Thoracic aorta (tissue), 2 donors: ENCODE results near the gene SDK2. TPM values are rescaled to one million over a fixed set of nuclear protein-coding genes. Genes with fewer than 3 reads are reported as not detected.

Experiments used
- ATAC-seq: fragments of 150-250 bp; one replicate; pipeline ENCODE4 v1.8.0; 2017; ENCODE audit warnings: low read depth; ENCODE audit not compliant: insufficient number of reproducible peaks, low FRiP score
- DNase-seq: peaks from one replicate; pipeline ENCODE4 v3.0.0-alpha.2; 2020; ENCODE audit warnings: low spot score
- H3K27ac ChIP-seq, 2 donors: fragments of 200-600 bp; sonication (generic); 1 replicate in 1 of 2; 2 replicates in 1 of 2; pipeline ENCODE4 v1.5.1; 2016; ENCODE audit warnings: mild to moderate bottlenecking in 2 of 2, moderate library complexity in 2 of 2
- H3K27me3 ChIP-seq: fragments of 200-600 bp; sonication (generic); replicated peaks from 2 replicates; pipeline ENCODE4 v1.6.0; 2016; ENCODE audit warnings: mild to moderate bottlenecking; ENCODE audit not compliant: insufficient read depth
- H3K36me3 ChIP-seq: fragments of 200-600 bp; sonication (generic); one replicate; pipeline ENCODE4 v1.5.1; 2016
- H3K4me1 ChIP-seq, 2 donors: fragments of 200-600 bp; sonication (generic); 1 replicate in 1 of 2; 2 replicates in 1 of 2; pipeline versions ENCODE4 v1.5.1 to v1.6.0; 2016; ENCODE audit warnings: low read depth in 2 of 2, mild to moderate bottlenecking in 1 of 2; ENCODE audit not compliant: control insufficient read depth in 1 of 2
- H3K4me3 ChIP-seq: fragments of 200-600 bp; sonication (generic); 2 replicates; pipeline ENCODE4 v1.5.1; 2016; ENCODE audit warnings: mild to moderate bottlenecking
- H3K9me3 ChIP-seq: fragments of 200-600 bp; sonication (generic); 2 replicates; pipeline ENCODE4 v1.5.1; 2016
- CTCF ChIP-seq: fragments of 200-600 bp; sonication (generic); IDR thresholded peaks from one replicate; pipeline ENCODE4 v1.5.1; 2019; ENCODE audit warnings: antibody characterized with exemption
- total RNA-seq, 2 donors: library from RNA; depleted of rRNA; stranded (reverse); fragments of >200 nt; gene quantifications; one replicate each; pipeline versions ENCODE4 v1.1.0 to v1.2.3, GENCODE V29; 2016

The SDK2 gene
- total RNA-seq, 2 donors from 2014 or later: 6.0 to 8.9 TPM

GRCh38 chr17:73368085-73368631, 276.1 kb downstream of the SDK2 start:
- H3K4me1 ChIP-seq: no peaks in the 10 kb centered on the region
- ATAC-seq (no peak), DNase-seq (no peak)
- H3K36me3 ChIP-seq: no peaks in the 10 kb centered on the region
- no peak overlapping the region for H3K4me3 ChIP-seq
- no peak for TF ChIP-seq CTCF
- no peaks in the 10 kb centered on the region for H3K9me3 ChIP-seq
- H3K27me3 ChIP-seq: no peaks in the 10 kb centered on the region
- H3K27ac ChIP-seq: no peak overlapping the region

GRCh38 chr17:73365906-73366623, 278.2 kb downstream of the SDK2 start:
- Histone ChIP-seq H3K4me3 (no peak overlapping the region), H3K36me3 (no peaks in the 10 kb centered on the region), H3K27ac (no peak overlapping the region), H3K27me3 (no peaks in the 10 kb centered on the region), H3K9me3 (no peaks in the 10 kb centered on the region), H3K4me1 (no peaks in the 10 kb centered on the region)
- TF ChIP-seq CTCF: no peak
- ATAC-seq: no peak
- DNase-seq: no peak

GRCh38 chr17:73365301-73365874, 278.9 kb downstream of the SDK2 start:
- Histone ChIP-seq H3K4me1 (no peaks in the 10 kb centered on the region), H3K36me3 (no peaks in the 10 kb centered on the region), H3K4me3 (no peak overlapping the region), H3K9me3 (no peaks in the 10 kb centered on the region), H3K27me3 (no peaks in the 10 kb centered on the region), H3K27ac (no peak overlapping the region)
- no peak for TF ChIP-seq CTCF
- no peak for DNase-seq
- no peak for ATAC-seq

- Histone ChIP-seq H3K36me3 (no peaks in the 10 kb centered on the region), H3K27ac (no peak overlapping the region), H3K9me3 (no peaks in the 10 kb centered on the region), H3K27me3 (no peaks in the 10 kb centered on the region), H3K4me3 (no peak overlapping the region), H3K4me1 (no peaks in the 10 kb centered on the region)
- ATAC-seq (no peak), DNase-seq (no peak)
- TF ChIP-seq CTCF: no peak
These were observed 280.1 kb downstream of the SDK2 start for GRCh38 chr17:73364155-73364522.

- TF ChIP-seq CTCF: no peak
- Histone ChIP-seq H3K27ac (no peak overlapping the region), H3K36me3 (no peaks in the 10 kb centered on the region), H3K9me3 (no peaks in the 10 kb centered on the region), H3K4me1 (no peaks in the 10 kb centered on the region), H3K4me3 (no peak overlapping the region), H3K27me3 (no peaks in the 10 kb centered on the region)
- no peak for ATAC-seq
- no peak for DNase-seq
These were observed 280.6 kb downstream of the SDK2 start for GRCh38 chr17:73363442-73364154.
